Activated CD4-positive, alpha-beta memory T cell treated with anti-CD3 and anti-CD28 coated beads, Interleukin-2, amount 10 ng/mL, durations not matched to agents 7 days and 5 days (primary cell): ENCODE measurements around the gene VWA1. TPM values are rescaled to one million over a fixed set of nuclear protein-coding genes. Genes with fewer than 3 reads are reported as not detected.
"Not testable (repeated sequence)": the region's sequence is repeated elsewhere in the genome, so short reads cannot be mapped to it uniquely, and the experiment has no call there.

Experiments
- CTCF ChIA-PET: fragments of 350-600 bp; sonication (Branson Sonifier 250); formaldehyde crosslinking; loops from one replicate; lab custom pipeline; 2021; ENCODE audit warnings: antibody characterized with exemption, inconsistent platforms; lab: Charles Lee
- POLR2A ChIA-PET: fragments of 350-600 bp; sonication (Branson Sonifier 250); formaldehyde crosslinking; loops from one replicate; lab custom pipeline; 2021; ENCODE audit warnings: antibody characterized with exemption; lab: Charles Lee
- DNase-seq: peaks from one replicate; pipeline ENCODE4 v3.0.0-alpha.2; 2020
- H3K27ac Mint-ChIP-seq: one replicate; pipeline ENCODE4 v1.8.0; 2021; ENCODE audit warnings: mild to moderate bottlenecking, mixed read lengths
- H3K27me3 Mint-ChIP-seq: one replicate; pipeline ENCODE4 v1.8.0; 2021; ENCODE audit warnings: mixed read lengths
- H3K36me3 Mint-ChIP-seq: one replicate; pipeline ENCODE4 v1.8.0; 2021; ENCODE audit warnings: low read depth, mixed read lengths
- H3K4me1 Mint-ChIP-seq: one replicate; pipeline ENCODE4 v1.8.0; 2021; ENCODE audit warnings: mixed read lengths
- H3K4me3 Mint-ChIP-seq: one replicate; pipeline ENCODE4 v1.8.0; 2021; ENCODE audit warnings: mild to moderate bottlenecking, mixed read lengths
- H3K9me3 Mint-ChIP-seq: one replicate; pipeline ENCODE4 v1.8.0; 2021; ENCODE audit warnings: mixed read lengths
- total RNA-seq, 2 experiments: library from RNA; stranded (reverse); gene quantifications; one replicate each; pipeline ENCODE4 v1.2.3, GENCODE V29; 2021

Gene VWA1
- total RNA-seq, 2 experiments from 2014 or later, result 0.33 to 0.45 TPM

DNA sequence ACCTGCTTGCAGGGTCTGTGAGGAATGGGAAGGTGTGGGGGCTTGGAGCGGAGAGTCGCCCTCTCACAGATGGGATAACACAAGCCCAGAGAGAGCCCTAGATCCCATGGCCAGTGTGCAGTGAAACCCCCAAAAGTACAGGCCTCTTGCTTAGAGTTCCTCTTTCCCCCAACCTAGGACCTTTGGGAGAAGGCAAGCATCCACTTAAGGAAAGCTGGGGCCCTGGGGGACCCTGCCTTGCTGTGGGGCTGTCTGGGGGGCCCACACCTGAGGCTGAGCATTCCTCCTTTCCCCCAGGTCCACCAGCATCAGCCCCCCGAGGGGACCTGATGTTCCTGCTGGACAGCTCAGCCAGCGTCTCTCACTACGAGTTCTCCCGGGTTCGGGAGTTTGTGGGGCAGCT is 1.1 kb downstream of the VWA1 start:
- H3K4me1 Mint-ChIP-seq, result peaks cover 6% of the 10 kb centered on the region
- H3K27ac Mint-ChIP-seq, result no peak overlapping the region
- no peak overlapping the region for H3K4me3 Mint-ChIP-seq
- no peak for DNase-seq
- H3K36me3 Mint-ChIP-seq, result no peaks in the 10 kb centered on the region
- H3K27me3 Mint-ChIP-seq, result peaks cover 13% of the 10 kb centered on the region
- CTCF ChIA-PET, result no interaction called here
- POLR2A ChIA-PET, result interaction anchor here (2.0 to 2.7 kb wide), 2 partner anchors 29 to 36 kb away, joined by 5 to 7 read pairs; partner anchors contain the start of gene MRPL20
- no peaks in the 10 kb centered on the region for H3K9me3 Mint-ChIP-seq

DNA sequence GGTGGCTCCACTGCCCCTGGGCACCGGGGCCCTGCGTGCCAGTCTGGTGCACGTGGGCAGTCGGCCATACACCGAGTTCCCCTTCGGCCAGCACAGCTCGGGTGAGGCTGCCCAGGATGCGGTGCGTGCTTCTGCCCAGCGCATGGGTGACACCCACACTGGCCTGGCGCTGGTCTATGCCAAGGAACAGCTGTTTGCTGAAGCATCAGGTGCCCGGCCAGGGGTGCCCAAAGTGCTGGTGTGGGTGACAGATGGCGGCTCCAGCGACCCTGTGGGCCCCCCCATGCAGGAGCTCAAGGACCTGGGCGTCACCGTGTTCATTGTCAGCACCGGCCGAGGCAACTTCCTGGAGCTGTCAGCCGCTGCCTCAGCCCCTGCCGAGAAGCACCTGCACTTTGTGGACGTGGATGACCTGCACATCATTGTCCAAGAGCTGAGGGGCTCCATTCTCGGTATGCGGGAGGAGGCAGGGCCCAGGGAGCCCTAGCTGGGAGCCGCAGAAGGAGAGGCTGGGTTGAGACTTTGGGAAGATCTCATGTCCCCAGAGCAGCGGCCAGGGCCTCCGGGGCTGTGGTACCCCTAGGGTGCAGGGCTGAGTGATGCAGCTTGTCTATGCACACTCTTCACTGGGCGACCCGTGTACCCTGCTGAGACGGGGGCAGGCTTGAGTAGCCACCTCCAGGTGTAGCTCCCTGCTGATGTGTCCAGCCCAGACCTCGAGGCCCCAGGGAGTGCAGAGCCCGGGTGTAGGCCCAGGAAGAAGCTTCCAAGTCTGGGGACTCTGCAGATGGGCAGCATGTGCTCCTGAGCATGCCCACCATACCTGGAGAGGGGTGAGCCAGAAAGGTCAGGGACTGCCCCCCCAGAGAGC is 1.8 kb downstream of the VWA1 start:
- no peak for DNase-seq
- H3K27me3 Mint-ChIP-seq, result peaks cover 13% of the 10 kb centered on the region
- no peak overlapping the region for H3K4me3 Mint-ChIP-seq
- H3K9me3 Mint-ChIP-seq, result no peaks in the 10 kb centered on the region
- peaks cover 6% of the 10 kb centered on the region for H3K4me1 Mint-ChIP-seq
- no peak overlapping the region for H3K27ac Mint-ChIP-seq
- POLR2A ChIA-PET, result interaction anchor here (0.7 to 2.7 kb wide), 3 partner anchors 30 to 37 kb away, joined by 3 to 7 read pairs (median 5); partner anchors contain the start of gene MRPL20
- CTCF ChIA-PET, result no interaction called here
- H3K36me3 Mint-ChIP-seq, result no peaks in the 10 kb centered on the region

DNA sequence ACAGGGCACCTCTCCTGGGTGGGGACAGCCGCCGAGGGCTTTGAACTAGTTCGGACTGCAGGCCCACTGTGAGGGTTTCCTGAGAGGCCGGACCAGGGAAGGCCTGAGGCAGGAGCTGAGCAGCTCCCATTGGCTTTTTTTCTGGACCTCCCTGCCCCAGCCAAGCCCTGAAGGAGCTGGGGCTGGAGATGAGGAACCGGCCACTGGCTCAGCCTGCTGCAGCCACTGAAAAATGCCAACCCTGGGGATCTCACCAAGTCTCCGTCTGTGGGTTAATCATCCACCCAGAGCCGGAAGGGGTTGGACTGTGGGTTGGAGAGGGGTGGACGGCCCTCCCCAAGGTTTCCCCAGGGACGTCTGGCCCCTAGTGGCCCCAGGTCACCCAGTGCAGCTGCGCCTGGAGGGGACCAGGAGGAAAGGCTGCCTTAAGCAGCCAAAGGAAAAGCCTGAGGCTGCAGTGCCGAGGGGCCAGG is 2.5 kb downstream of the VWA1 start:
- H3K4me1 Mint-ChIP-seq, result peaks cover 6% of the 10 kb centered on the region
- ChIA-PET CTCF (no interaction called here), POLR2A (interaction anchor here (0.7 to 2.7 kb wide), 3 partner anchors 30 to 38 kb away, joined by 3 to 7 read pairs (median 5); partner anchors contain the start of gene MRPL20)
- no peak overlapping the region for H3K27ac Mint-ChIP-seq
- no peaks in the 10 kb centered on the region for H3K36me3 Mint-ChIP-seq
- H3K9me3 Mint-ChIP-seq, result no peaks in the 10 kb centered on the region
- no peak for DNase-seq
- H3K4me3 Mint-ChIP-seq, result no peak overlapping the region
- peaks cover 13% of the 10 kb centered on the region for H3K27me3 Mint-ChIP-seq

DNA sequence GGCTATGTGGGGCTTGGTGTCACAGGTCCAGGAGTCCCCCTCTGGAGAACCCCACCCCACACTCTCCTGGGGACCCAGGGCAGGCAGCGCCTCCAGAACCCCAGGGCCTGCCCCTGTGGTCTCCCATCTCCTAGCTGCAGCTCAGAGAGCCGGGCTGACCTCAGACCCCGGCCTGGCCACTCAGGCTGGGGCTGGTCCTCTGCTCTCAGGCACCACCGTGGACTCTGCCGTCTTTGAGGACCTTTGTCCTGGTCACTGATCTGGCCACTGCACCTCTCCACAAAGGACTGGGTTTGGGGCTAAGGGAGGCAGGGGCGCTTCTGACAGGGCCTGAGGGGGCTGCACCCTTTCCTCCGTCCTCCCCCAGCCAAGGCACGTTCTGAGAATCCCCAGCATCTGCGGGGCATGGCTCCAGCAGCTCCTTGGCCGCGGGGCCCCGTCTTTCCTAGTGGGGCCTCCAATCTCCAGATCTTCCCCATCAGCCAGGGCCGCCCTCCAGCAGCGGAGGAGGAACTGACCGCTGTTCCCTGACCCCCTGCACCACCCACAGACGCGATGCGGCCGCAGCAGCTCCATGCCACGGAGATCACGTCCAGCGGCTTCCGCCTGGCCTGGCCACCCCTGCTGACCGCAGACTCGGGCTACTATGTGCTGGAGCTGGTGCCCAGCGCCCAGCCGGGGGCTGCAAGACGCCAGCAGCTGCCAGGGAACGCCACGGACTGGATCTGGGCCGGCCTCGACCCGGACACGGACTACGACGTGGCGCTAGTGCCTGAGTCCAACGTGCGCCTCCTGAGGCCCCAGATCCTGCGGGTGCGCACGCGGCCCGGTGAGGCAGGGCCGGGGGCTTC is 3.3 kb downstream of the VWA1 start:
- Mint-ChIP-seq H3K36me3 (no peaks in the 10 kb centered on the region), H3K27ac (no peak overlapping the region), H3K27me3 (peaks cover 13% of the 10 kb centered on the region), H3K4me1 (peaks cover 6% of the 10 kb centered on the region), H3K9me3 (no peaks in the 10 kb centered on the region), H3K4me3 (no peak overlapping the region)
- no peak for DNase-seq
- CTCF ChIA-PET, result no interaction called here
- POLR2A ChIA-PET, result interaction anchor here (2.7 kb wide), 1 partner anchor 38 kb away, joined by 7 read pairs; no protein-coding TSS in a partner anchor

DNA sequence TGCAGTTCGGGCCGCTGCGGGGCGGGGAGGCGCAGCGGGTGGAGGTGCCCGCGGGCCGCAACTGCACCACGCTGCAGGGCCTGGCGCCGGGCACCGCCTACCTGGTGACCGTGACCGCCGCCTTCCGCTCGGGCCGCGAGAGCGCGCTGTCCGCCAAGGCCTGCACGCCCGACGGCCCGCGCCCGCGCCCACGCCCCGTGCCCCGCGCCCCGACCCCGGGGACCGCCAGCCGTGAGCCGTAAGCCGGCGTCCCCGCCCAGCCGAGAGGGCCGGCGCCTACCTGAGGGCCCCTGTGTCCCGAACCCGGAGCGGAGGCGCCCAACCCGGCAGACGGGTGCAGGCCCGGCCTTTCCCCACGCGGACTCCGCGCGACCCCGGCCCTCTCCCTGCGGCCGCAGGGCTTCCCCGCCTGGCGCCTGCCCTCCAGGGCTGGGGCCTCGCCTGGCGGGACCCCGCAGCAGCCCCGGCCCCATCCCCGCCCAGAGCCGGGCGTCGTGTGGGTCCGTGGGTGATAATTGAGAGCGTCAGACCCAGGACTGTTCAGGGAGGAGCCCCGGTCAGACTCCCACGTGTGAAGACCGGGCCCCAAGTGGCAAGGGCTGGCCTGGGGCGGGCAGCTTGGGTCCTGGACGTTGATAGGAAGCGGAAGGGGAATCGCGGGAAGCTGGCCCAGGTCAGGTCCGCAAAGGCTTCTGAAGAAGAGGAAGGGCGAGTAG is 4.2 kb downstream of the VWA1 start:
- no peak overlapping the region for H3K4me3 Mint-ChIP-seq
- no peaks in the 10 kb centered on the region for H3K9me3 Mint-ChIP-seq
- no peak overlapping the region for H3K27ac Mint-ChIP-seq
- peaks cover 11% of the 10 kb centered on the region for H3K27me3 Mint-ChIP-seq
- ChIA-PET CTCF (no interaction called here), POLR2A (no interaction called here)
- no peaks in the 10 kb centered on the region for H3K36me3 Mint-ChIP-seq
- DNase-seq, result no peak
- peaks cover 6% of the 10 kb centered on the region for H3K4me1 Mint-ChIP-seq

DNA sequence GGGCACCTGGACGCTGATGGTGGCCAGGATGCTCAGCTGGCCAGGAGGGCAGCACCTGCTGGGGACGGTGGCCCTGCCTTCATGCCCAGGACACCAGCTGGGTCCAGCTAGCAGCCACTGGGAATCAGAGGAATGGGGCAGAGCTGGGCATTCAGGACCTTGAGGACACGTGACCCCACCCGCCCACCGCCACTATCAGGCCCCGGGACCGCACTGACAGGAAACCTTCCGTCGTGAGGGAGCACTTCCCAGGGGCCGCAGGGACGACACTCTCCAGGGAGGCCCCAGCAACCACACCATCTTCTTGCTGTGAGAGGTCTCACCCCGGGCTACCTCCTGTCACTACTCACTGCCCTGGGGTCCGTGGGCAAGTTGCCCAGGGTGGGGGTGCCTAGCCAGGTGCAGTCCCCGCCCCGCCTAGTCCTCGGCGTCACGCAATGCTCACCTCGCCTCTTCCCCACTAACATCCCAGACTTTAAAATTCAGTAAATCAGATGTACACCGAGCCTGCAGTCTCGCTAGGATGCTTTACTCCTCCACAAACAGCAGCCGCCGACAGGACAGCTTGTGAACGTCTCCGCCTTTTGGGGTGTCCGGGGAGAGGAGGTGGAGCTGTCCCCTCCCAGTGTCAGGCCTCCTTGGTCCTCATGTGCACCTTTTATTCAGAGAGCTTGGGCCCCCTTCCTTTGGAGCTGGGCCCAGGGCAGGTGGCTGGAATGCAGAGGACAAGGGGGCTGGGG is 4.9 kb downstream of the VWA1 start:
- H3K36me3 Mint-ChIP-seq, result no peaks in the 10 kb centered on the region
- no peaks in the 10 kb centered on the region for H3K9me3 Mint-ChIP-seq
- ChIA-PET POLR2A (no interaction called here), CTCF (interaction anchor here (0.7 to 1.5 kb wide), 3 partner anchors 18 to 64 kb away, joined by 3 to 5 read pairs (median 5); partner anchors contain the start of gene CCNL2)
- DNase-seq, result no peak
- H3K4me1 Mint-ChIP-seq, result peaks cover 2% of the 10 kb centered on the region
- H3K4me3 Mint-ChIP-seq, result no peak overlapping the region
- H3K27ac Mint-ChIP-seq, result no peak overlapping the region
- H3K27me3 Mint-ChIP-seq, result peaks cover 6% of the 10 kb centered on the region

DNA sequence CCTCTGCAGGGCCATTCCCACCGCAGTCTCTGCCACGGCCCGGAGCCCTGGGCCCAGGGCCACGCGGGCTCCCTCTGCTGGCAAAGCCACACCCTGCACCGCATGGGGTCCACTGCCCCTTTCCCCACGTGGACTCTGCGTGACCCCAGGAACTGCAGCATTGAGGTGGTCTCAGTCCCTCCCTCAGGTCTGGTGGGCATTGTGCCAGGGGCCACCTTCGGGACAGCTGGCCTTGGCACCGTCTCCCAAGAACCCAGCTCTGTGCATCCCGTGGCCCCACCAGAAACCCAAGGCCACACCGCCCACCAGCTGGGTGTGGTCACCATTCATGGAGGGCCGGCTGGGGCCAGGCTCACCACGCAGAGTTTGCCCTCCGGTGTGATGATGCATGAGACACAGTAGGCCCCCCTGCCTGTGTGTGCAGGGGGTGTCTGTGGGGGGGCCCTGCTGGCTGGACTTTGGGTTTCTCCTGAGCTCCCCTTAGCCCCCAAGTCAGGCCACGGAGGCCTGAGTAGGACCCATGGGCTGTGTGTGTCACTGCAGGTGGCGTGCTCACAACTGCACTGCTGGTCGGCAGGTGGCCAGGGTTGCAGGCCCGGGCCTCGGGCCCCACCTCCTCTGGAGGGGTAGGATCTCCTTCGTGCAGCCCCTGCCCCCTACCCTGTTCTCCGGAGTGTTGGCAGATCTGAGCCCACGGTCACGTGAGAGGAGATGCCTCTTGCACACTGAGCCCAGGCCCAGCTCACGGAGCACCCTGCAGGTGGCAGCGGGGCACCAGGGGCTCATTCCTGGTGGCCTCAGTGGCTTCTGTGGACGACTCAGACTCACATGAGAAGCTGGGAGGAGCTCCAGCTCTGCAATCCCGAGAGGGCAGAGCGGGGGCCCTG is 5.8 kb downstream of the VWA1 start:
- Mint-ChIP-seq H3K4me1 (peaks cover 1% of the 10 kb centered on the region), H3K9me3 (no peaks in the 10 kb centered on the region), H3K36me3 (no peaks in the 10 kb centered on the region), H3K27ac (no peak overlapping the region), H3K27me3 (peaks cover 5% of the 10 kb centered on the region), H3K4me3 (no peak overlapping the region)
- CTCF ChIA-PET, result interaction anchor here (0.7 to 1.5 kb wide), 5 partner anchors 17 to 63 kb away, joined by 3 to 5 read pairs (median 4); partner anchors contain the start of gene CCNL2
- POLR2A ChIA-PET, result no interaction called here
- peak; percentile 55 for DNase-seq

DNA sequence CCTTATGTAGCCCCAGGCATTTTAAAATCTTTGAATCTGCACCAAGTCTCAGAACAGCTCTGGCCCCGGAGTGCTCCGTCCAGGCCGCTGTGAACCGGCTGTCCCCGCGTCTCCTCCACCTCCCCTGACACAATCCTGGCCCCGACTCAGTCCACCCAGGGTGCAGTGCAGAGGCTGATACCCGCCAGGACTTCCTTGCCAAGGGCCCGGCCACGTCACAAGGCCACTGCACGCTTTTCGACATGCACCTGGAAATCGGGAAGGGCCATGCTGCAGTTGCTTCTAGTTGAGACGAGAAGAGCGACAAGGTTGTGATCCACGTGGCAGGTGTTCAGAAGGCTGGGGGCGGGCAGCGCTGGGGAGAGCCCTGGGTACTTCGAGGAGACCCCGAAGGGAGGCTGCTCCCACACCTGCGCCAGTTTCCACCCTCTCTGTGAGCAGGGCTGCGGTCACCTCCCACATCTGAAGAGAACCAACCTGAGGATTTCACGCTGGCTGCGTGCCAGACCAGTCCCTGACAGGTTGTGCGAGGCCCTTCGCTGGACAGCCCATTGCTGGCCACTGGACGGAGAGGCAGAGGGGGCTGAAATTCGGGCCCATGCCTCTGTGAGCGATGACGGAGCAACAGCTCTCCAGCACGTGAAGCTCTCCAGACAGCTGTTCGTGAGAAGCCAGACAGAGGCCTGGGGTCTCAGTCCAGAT is 6.7 kb downstream of the VWA1 start:
- no peaks in the 10 kb centered on the region for H3K36me3 Mint-ChIP-seq
- POLR2A ChIA-PET, result no interaction called here
- DNase-seq, result no peak
- H3K27ac Mint-ChIP-seq, result no peak overlapping the region
- no peaks in the 10 kb centered on the region for H3K9me3 Mint-ChIP-seq
- no peaks in the 10 kb centered on the region for H3K4me1 Mint-ChIP-seq
- peaks cover 2% of the 10 kb centered on the region for H3K27me3 Mint-ChIP-seq
- H3K4me3 Mint-ChIP-seq, result no peak overlapping the region
- CTCF ChIA-PET, result interaction anchor here (1.1 to 1.5 kb wide), 3 partner anchors 34 to 63 kb away, joined by 3 to 5 read pairs (median 4); no protein-coding TSS in a partner anchor

DNA sequence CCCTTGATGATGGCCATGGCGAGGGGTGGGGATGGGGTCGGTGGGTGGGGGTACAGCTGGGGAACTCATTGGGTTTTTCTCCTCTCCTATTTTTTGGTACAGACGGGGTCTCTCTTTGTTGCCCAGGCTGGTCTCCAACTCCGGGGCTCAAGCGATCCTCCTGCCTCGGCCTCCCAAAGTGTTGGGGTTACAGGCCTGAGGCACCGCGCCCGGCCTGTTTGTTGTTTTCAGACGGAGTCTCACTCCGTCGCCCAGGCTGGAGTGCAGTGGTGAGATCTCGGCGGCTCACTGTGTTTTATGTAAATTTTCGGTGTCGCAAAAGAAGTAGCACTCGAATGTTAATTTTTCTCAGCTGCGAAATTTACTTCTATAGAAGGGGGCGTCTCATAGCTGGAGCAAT is 11.1 kb downstream of the VWA1 start:
- H3K4me1 Mint-ChIP-seq, H3K27me3 Mint-ChIP-seq, H3K36me3 Mint-ChIP-seq, H3K9me3 Mint-ChIP-seq, H3K27ac Mint-ChIP-seq, DNase-seq, H3K4me3 Mint-ChIP-seq, POLR2A ChIA-PET, CTCF ChIA-PET: not testable (repeated sequence)

DNA sequence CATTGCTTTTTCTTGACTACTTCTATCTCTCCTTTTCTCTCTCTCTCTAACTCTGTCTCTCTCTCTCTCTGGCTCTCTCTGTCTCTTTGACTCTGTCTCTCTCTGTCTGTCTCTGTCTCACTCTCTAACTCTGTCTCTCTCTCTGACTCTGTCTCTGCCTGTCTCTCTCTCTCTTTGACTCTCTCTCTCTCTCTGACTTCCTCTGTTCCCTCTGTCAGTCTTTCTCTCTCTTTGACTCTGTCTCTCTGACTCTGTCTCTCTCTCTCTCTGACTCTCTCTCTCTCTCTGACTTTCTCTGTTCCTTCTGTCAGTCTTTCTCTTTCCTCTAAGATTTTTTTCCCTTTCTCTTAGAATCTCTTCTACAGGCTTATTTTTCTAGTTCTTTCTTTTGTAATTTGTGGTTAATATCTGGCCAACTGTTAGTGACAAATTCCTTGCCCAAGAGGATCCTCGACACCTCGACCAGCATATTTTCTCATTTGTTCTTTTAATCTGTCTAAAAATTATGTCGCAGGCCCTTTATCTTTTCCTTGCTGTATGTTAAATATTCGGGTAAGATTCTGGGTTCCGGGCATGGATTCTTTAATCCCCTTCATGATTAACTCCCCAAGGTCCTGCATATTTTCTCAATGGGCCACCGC is 13.7 kb downstream of the VWA1 start, which contains the start of gene ATAD3C:
ATAD3C (plus strand) TSS at position 591 of the 641 bp plus-strand sequence. CDS start 995 bp downstream, outside the sequence.
- no peaks in the 10 kb centered on the region for H3K36me3 Mint-ChIP-seq
- ChIA-PET POLR2A (no interaction called here), CTCF (no interaction called here)
- H3K4me3 Mint-ChIP-seq, result no peak within 1 kb of the TSS
- peaks cover 4% of the 10 kb centered on the region for H3K27me3 Mint-ChIP-seq
- H3K9me3 Mint-ChIP-seq, result no peaks in the 10 kb centered on the region
- H3K27ac Mint-ChIP-seq, result no peak within 1 kb of the TSS
- no peaks in the 10 kb centered on the region for H3K4me1 Mint-ChIP-seq
- DNase-seq, result no peak
